A549 (cell line): ENCODE data around the gene SRGAP3. TPM values are rescaled to one million over a fixed set of nuclear protein-coding genes. Genes with fewer than 3 reads are reported as not detected.

Experiments
- ATAC-seq, 2 experiments: fragments of 200-7000 bp in 1 of 2; fragments of >200 bp in 1 of 2; cut with Nextera tagmentation in 1 of 2; cut with Tn5 transposase in 1 of 2; 3 replicates each; pipeline versions ENCODE4 v1.8.0 to v1.9.1; 2018 to 2020; ENCODE audit warnings: mild to moderate bottlenecking in 1 of 2, moderate library complexity in 1 of 2
- CTCF ChIA-PET: fragments of 300-600 bp; sonication (Branson Sonifier 250); formaldehyde crosslinking; extraction: SDS; loops from one replicate; lab custom pipeline; 2021; ENCODE audit warnings: antibody characterized with exemption, inconsistent platforms; lab: Yijun Ruan, JAX
- POLR2A ChIA-PET: fragments of 350-600 bp; formaldehyde crosslinking; extraction: SDS; loops from one replicate; lab custom pipeline; 2021; ENCODE audit warnings: antibody characterized with exemption, inconsistent platforms; lab: Yijun Ruan, JAX
- DNase-seq, 2 experiments: peaks; one replicate each; pipeline versions ENCODE4 v3.0.0 to v3.0.0-alpha.2; 2011 to 2016; ENCODE audit warnings: low read depth in 1 of 2, low spot score in 1 of 2
- FAIRE-seq: peaks from 2 replicates; lab custom pipeline; 2011; peaks lifted over from hg19 to GRCh38; lab: Jason Lieb, UNC
- H3K27ac ChIP-seq, 2 experiments: fragments of >200 bp; sonication (Bioruptor Twin); formaldehyde crosslinking; 3 replicates each; pipeline ENCODE4 v1.5.1; 2016 to 2017
- H3K4me1 ChIP-seq: fragments of >200 bp; sonication (Bioruptor Twin); formaldehyde crosslinking; 3 replicates; pipeline ENCODE4 v1.6.1; 2016
- H3K4me2 ChIP-seq: fragments of >200 bp; sonication (Bioruptor Twin); formaldehyde crosslinking; 3 replicates; pipeline ENCODE4 v1.6.1; 2016
- H3K4me3 ChIP-seq: fragments of >200 bp; sonication (Bioruptor Twin); formaldehyde crosslinking; 3 replicates; pipeline ENCODE4 v1.5.1; 2016
- H3K9me3 ChIP-seq: fragments of >200 bp; sonication (Bioruptor Twin); formaldehyde crosslinking; 3 replicates; pipeline ENCODE4 v1.6.1; 2016
- BHLHE40 ChIP-seq: IDR thresholded peaks from 2 replicates; pipeline ENCODE4 v1.6.1; 2012; ENCODE audit warnings: low read depth, low read length, inconsistent platforms
- CBX8 ChIP-seq: fragments of 200-600 bp; sonication (generic); IDR thresholded peaks from 2 replicates; pipeline ENCODE4 v1.6.1; 2016
- EHF ChIP-seq: fragments of 250-450 bp; sonication (Bioruptor Pico); IDR thresholded peaks from 2 replicates; pipeline ENCODE4 v1.5.0; 2020; ENCODE audit warnings: mild to moderate bottlenecking
- EHMT2 ChIP-seq: fragments of 200-600 bp; sonication (generic); IDR thresholded peaks from 2 replicates; pipeline ENCODE4 v1.6.1; 2016; ENCODE audit warnings: antibody characterized with exemption, low read depth, mild to moderate bottlenecking, moderate library complexity
- ESRRA ChIP-seq: fragments of 150-350 bp; IDR thresholded peaks from 2 replicates; pipeline ENCODE4 v1.6.1; 2014; ENCODE audit warnings: mild to moderate bottlenecking, low read length, borderline replicate concordance
- FOSL2 ChIP-seq, 2 experiments: fragments of 450-650 bp in 1 of 2; fragments of >200 bp in 1 of 2; sonication (Bioruptor Twin) in 1 of 2; formaldehyde crosslinking; IDR thresholded peaks; 2 replicates each; pipeline versions ENCODE4 v1.5.0 to v1.6.1; 2016 to 2020; ENCODE audit warnings: mild to moderate bottlenecking in 1 of 2, moderate library complexity in 1 of 2
- FOXS1 ChIP-seq: fragments of 250-450 bp; sonication (Bioruptor Pico); IDR thresholded peaks from 2 replicates; pipeline ENCODE4 v1.5.0; 2020; ENCODE audit warnings: mild to moderate bottlenecking, moderate library complexity
- HDAC2 ChIP-seq: fragments of 200-600 bp; sonication (generic); IDR thresholded peaks from 2 replicates; pipeline ENCODE4 v1.6.1; 2016
- HEYL ChIP-seq: fragments of 250-450 bp; sonication (Bioruptor Pico); IDR thresholded peaks from 2 replicates; pipeline ENCODE4 v1.8.0; 2021; ENCODE audit warnings: mild to moderate bottlenecking, moderate library complexity
- JUN ChIP-seq, 2 experiments: fragments of >200 bp; sonication (Bioruptor Twin); formaldehyde crosslinking; IDR thresholded peaks; 2 replicates in 1 of 2; 3 replicates in 1 of 2; pipeline ENCODE4 v1.6.1; 2016 to 2017
- MAFK ChIP-seq: fragments of 450-650 bp; IDR thresholded peaks from 2 replicates; pipeline ENCODE4 v1.6.1; 2014; ENCODE audit not compliant: partially characterized antibody
- MAZ ChIP-seq: fragments of 150-350 bp; IDR thresholded peaks from 2 replicates; pipeline ENCODE4 v1.6.1; 2014; ENCODE audit warnings: antibody characterized with exemption, low read depth, low read length, borderline replicate concordance
- NFE2L2 ChIP-seq: fragments of 150-350 bp; conservative IDR thresholded peaks from 2 replicates; pipeline ENCODE4 v1.6.1; 2014; ENCODE audit warnings: low read length
- NPAS2 ChIP-seq: fragments of 250-450 bp; sonication (Bioruptor Pico); IDR thresholded peaks from 2 replicates; pipeline ENCODE4 v1.8.0; 2022; ENCODE audit warnings: mild to moderate bottlenecking, moderate library complexity, borderline replicate concordance
- RCOR1 ChIP-seq: fragments of 150-350 bp; IDR thresholded peaks from 2 replicates; pipeline ENCODE4 v1.6.1; 2014; ENCODE audit warnings: antibody characterized with exemption, low read length, low read depth
- SREBF2 ChIP-seq: fragments of 450-650 bp; IDR thresholded peaks from 2 replicates; pipeline ENCODE4 v1.6.1; 2014; ENCODE audit warnings: mild to moderate bottlenecking, moderate library complexity
- ZC3H11A ChIP-seq: fragments of 450-650 bp; IDR thresholded peaks from 2 replicates; pipeline ENCODE4 v1.6.1; 2014; ENCODE audit warnings: antibody characterized with exemption, mild to moderate bottlenecking
- WGBS: methylation state at CpG from one replicate; pipeline ENCODE4 v1.1.6; 2017; ENCODE audit errors: missing lambda C conversion rate; 5-methylcytosine and 5-hydroxymethylcytosine counted together
- polyA plus RNA-seq, 4 experiments: library from polyadenylated mRNA; depleted of rRNA in 3 of 4; stranded (reverse); fragments of >200 nt; fragmentation: RNase III in 1 of 4; extraction: RNeasy Plus Mini Kit Qiagen cat#74134 plus additional on column Dnase treatment in 1 of 4; gene quantifications; 2 replicates in 3 of 4; 3 replicates in 1 of 4; pipeline ENCODE4 v1.2.3, GENCODE V29; 2011 to 2017
- TF ChIP-seq, protein P1 (sequence below): fragments of 250-450 bp; sonication (Bioruptor Pico); IDR thresholded peaks from 2 replicates; pipeline ENCODE4 v1.5.0; 2020; ENCODE audit warnings: low read depth, mild to moderate bottlenecking, moderate library complexity
- TF ChIP-seq, protein P2 (sequence below): fragments of 250-450 bp; sonication (Bioruptor Pico); IDR thresholded peaks from 2 replicates; pipeline ENCODE4 v1.5.0; 2021; ENCODE audit warnings: mild to moderate bottlenecking, moderate library complexity, borderline replicate concordance

SRGAP3 gene
- polyA plus RNA-seq, 2 of the 4 experiments (the other 2 are of a cell fraction), result 1.6 to 2.5 TPM

DNA sequence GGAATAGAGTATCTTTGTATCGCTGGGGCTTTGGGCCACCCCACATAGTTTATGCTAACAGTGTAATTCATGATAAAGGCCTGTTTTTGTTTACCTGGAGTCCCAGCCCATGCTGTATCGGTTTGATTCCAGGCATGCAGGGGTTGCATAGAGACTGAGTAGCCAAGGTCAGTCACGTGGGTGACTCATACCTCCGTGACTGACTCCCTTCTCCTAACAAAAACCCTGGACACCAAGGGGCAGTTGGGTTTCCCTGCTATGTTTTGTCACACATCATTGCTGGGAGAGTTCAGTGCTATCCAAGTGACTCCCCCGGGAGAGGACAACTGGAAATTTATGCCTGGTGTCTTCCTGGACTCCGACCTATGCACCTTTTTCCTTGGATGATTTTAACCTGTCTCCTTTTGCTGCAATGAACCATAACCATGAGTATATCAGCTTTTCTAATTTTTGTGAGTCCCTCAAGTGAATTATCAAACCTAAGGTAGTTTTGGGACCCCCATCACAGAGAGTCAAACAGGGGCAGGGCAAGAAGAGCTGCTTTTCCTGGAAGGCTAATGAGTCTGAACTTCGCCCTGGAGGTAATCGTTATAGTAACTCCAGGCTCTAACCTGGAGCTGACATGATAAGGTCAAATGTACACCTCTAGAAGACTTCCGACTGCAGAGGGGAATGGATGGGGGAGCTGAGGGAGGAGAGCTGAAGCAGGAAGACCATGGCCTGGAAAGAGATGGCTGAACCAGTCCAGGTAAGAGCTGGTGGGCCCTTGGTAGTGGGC is 57.0 kb downstream of the SRGAP3 start:
- no peak overlapping the region for H3K4me2 ChIP-seq
- H3K9me3 ChIP-seq, result no peaks in the 10 kb centered on the region
- H3K4me1 ChIP-seq, result no peaks in the 10 kb centered on the region
- ATAC-seq, result no peak; a peak in 1 of 6 replicates
- FAIRE-seq, result no peak
- ChIA-PET POLR2A (no interaction called here), CTCF (interaction anchor here (1.1 kb wide), 1 partner anchor 11 kb away, joined by 3 read pairs; no protein-coding TSS in a partner anchor)
- DNase-seq, result no peak
- H3K27ac ChIP-seq, result no peak overlapping the region
- whole genome bisulfite sequencing, result 51% methylated on average over 9 of the region's 9 CpGs
- H3K4me3 ChIP-seq, result no peak overlapping the region
- TF ChIP-seq FOSL2 (IDR thresholded peaks at IDR 0.05) (no peak), FOSL2 (CRISPR knock-in tag; IDR thresholded peaks at IDR 0.05) (peak; percentile 32; the same call in 1 of the 2 replicates)
- TF ChIP-seq, protein P1, sequence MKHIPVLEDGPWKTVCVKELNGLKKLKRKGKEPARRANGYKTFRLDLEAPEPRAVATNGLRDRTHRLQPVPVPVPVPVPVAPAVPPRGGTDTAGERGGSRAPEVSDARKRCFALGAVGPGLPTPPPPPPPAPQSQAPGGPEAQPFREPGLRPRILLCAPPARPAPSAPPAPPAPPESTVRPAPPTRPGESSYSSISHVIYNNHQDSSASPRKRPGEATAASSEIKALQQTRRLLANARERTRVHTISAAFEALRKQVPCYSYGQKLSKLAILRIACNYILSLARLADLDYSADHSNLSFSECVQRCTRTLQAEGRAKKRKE (CRISPR knock-in tag), result no peak
- TF ChIP-seq, protein P2, sequence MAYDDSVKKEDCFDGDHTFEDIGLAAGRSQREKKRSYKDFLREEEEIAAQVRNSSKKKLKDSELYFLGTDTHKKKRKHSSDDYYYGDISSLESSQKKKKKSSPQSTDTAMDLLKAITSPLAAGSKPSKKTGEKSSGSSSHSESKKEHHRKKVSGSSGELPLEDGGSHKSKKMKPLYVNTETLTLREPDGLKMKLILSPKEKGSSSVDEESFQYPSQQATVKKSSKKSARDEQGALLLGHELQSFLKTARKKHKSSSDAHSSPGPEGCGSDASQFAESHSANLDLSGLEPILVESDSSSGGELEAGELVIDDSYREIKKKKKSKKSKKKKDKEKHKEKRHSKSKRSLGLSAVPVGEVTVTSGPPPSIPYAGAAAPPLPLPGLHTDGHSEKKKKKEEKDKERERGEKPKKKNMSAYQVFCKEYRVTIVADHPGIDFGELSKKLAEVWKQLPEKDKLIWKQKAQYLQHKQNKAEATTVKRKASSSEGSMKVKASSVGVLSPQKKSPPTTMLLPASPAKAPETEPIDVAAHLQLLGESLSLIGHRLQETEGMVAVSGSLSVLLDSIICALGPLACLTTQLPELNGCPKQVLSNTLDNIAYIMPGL (CRISPR knock-in tag), result no peak

DNA sequence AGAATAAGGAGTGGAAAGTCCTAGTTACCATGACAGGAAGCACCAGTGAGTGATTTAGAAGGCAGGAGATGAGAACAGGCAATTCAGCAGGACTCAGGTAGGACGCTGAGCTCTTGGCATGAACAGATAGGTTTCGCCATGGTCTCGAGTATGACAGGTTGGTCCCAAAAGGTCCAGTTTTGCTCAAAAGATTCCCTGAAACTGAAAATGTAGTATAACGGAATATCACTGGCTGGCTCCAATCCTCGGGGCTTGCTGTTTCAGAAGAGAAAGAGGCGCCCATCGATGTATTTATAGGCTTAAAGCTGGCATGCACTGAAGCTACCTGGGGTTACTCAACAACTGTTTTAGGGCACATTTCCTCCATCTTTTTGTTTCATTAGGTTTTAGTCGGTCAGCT is 59.2 kb downstream of the SRGAP3 start:
- no peak overlapping the region for H3K4me3 ChIP-seq
- ChIA-PET CTCF (interaction anchor here (0.5 to 1.3 kb wide), 3 partner anchors 12 to 112 kb away, joined by 3 to 4 read pairs (median 3); no protein-coding TSS in a partner anchor), POLR2A (no interaction called here)
- no peaks in the 10 kb centered on the region for H3K9me3 ChIP-seq
- TF ChIP-seq CBX8 (no peak), NFE2L2 (no peak), EHMT2 (no peak), FOXS1 (CRISPR knock-in tag) (no peak), RCOR1 (no peak), ESRRA (no peak), HEYL (CRISPR knock-in tag) (no peak)
- ATAC-seq (no peak), DNase-seq (no peak), FAIRE-seq (no peak)
- WGBS, result 81% methylated on average over 8 of the region's 8 CpGs
- no peak overlapping the region for H3K4me2 ChIP-seq
- H3K4me1 ChIP-seq, result no peaks in the 10 kb centered on the region
- H3K27ac ChIP-seq, result no peak overlapping the region

DNA sequence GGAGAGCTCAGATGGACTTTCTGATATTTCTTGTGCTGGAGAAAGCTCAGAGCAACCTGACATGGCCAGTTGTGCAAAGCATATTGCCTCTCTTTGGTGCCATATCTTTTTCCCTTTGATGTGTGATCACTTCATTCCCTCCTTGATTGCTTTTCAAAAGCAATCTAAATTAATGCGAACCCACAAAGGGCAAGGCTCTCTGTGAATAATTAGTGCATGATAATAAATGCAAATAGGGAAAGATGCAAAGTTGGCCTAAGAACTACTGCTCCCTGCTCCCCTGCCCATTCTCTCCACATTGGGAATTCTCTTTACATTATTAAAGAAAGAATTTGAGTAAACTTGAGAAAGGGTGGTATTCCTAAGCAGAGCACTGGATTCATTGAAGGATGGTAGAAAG is 60.9 kb downstream of the SRGAP3 start:
- Histone ChIP-seq H3K27ac (no peak overlapping the region), H3K4me2 (no peak overlapping the region), H3K4me1 (no peaks in the 10 kb centered on the region), H3K4me3 (no peak overlapping the region), H3K9me3 (no peaks in the 10 kb centered on the region)
- FAIRE-seq (no peak), ATAC-seq (no peak), DNase-seq (no peak)
- TF ChIP-seq JUN (IDR thresholded peaks at IDR 0.05) (no peak), HEYL (CRISPR knock-in tag) (no peak), HDAC2 (no peak), SREBF2 (no peak), NPAS2 (CRISPR knock-in tag) (no peak), ZC3H11A (no peak), MAZ (no peak), CBX8 (no peak), EHF (CRISPR knock-in tag) (no peak), BHLHE40 (no peak), FOXS1 (CRISPR knock-in tag) (no peak), MAFK (no peak)
- TF ChIP-seq, protein P1 (CRISPR knock-in tag), result no peak
- POLR2A ChIA-PET, result no interaction called here
- 89% methylated on average over 1 of the region's 1 CpG for WGBS
- CTCF ChIA-PET, result interaction anchor here (1.0 kb wide), 1 partner anchor 14 kb away, joined by 3 read pairs; no protein-coding TSS in a partner anchor
